Liver (tissue), 9 donors: ENCODE results near the gene OMA1. TPM values are rescaled to one million over a fixed set of nuclear protein-coding genes. Genes with fewer than 3 reads are reported as not detected.

Source experiments
- DNase-seq: peaks from one replicate; pipeline ENCODE4 v3.0.0-alpha.2; 2017; ENCODE audit warnings: low spot score
- H3K27ac ChIP-seq, 2 donors: one replicate each; pipeline ENCODE4 v1.7.0; 2013; ENCODE audit warnings: inconsistent platforms in 2 of 2, low read length in 2 of 2, control low read depth in 1 of 2, low read depth in 1 of 2, mild to moderate bottlenecking in 1 of 2
- H3K27me3 ChIP-seq, 4 donors: one replicate each; pipeline versions ENCODE4 v1.6.1 to v1.7.0; 2013; ENCODE audit warnings: low read length in 3 of 4, inconsistent platforms in 1 of 4, mild to moderate bottlenecking in 1 of 4, moderate library complexity in 1 of 4; ENCODE audit not compliant: control insufficient read depth in 4 of 4, insufficient read depth in 4 of 4
- H3K36me3 ChIP-seq, 4 donors: one replicate each; pipeline versions ENCODE4 v1.6.1 to v1.7.0; 2013; ENCODE audit warnings: low read length in 3 of 4, mild to moderate bottlenecking in 3 of 4, low read depth in 1 of 4, moderate library complexity in 1 of 4; ENCODE audit not compliant: control insufficient read depth in 4 of 4, insufficient read depth in 3 of 4
- H3K4me1 ChIP-seq, 4 donors: one replicate each; pipeline versions ENCODE4 v1.6.1 to v1.7.0; 2013; ENCODE audit warnings: low read length in 3 of 4, mild to moderate bottlenecking in 3 of 4, moderate library complexity in 1 of 4; ENCODE audit not compliant: control insufficient read depth in 4 of 4, insufficient read depth in 4 of 4
- H3K4me3 ChIP-seq, 3 donors: one replicate each; pipeline versions ENCODE4 v1.6.1 to v1.7.0; 2013; ENCODE audit warnings: low read length in 3 of 3, control low read depth in 1 of 3, low read depth in 1 of 3, mild to moderate bottlenecking in 1 of 3
- H3K9ac ChIP-seq, 2 donors: one replicate each; pipeline ENCODE4 v1.7.0; 2013; ENCODE audit warnings: low read length in 2 of 2, mild to moderate bottlenecking in 2 of 2, moderate library complexity in 2 of 2, control low read depth in 1 of 2, low read depth in 1 of 2
- H3K9me3 ChIP-seq, 4 donors: one replicate each; pipeline versions ENCODE4 v1.6.1 to v1.7.0; 2013; ENCODE audit warnings: low read length in 3 of 4; ENCODE audit not compliant: control insufficient read depth in 4 of 4
- EGR1 ChIP-seq, 2 donors: IDR thresholded peaks; 2 replicates each; pipeline ENCODE4 v1.6.1; 2016 to 2018; ENCODE audit warnings: antibody characterized with exemption in 2 of 2, low read depth in 2 of 2
- FOXA1 ChIP-seq: IDR thresholded peaks from 2 replicates; pipeline ENCODE4 v1.6.1; 2016; ENCODE audit warnings: antibody characterized with exemption
- GABPA ChIP-seq, 2 donors: IDR thresholded peaks in 1 of 2; conservative IDR thresholded peaks in 1 of 2; 2 replicates each; pipeline ENCODE4 v1.6.1; 2016; ENCODE audit warnings: antibody characterized with exemption in 2 of 2, mild to moderate bottlenecking in 1 of 2, moderate library complexity in 1 of 2
- HNF4G ChIP-seq: IDR thresholded peaks from 2 replicates; pipeline ENCODE4 v1.6.1; 2016; ENCODE audit warnings: antibody characterized with exemption
- JUND ChIP-seq, 2 donors: IDR thresholded peaks; 2 replicates each; pipeline ENCODE4 v1.6.1; 2016; ENCODE audit warnings: antibody characterized with exemption in 2 of 2
- NR2F2 ChIP-seq: IDR thresholded peaks from 2 replicates; pipeline ENCODE4 v1.6.1; 2016; ENCODE audit warnings: antibody characterized with exemption
- RAD21 ChIP-seq, 2 donors: IDR thresholded peaks; 2 replicates each; pipeline ENCODE4 v1.6.1; 2016; ENCODE audit warnings: antibody characterized with exemption in 2 of 2, mild to moderate bottlenecking in 2 of 2
- RXRA ChIP-seq, 2 donors: IDR thresholded peaks; 2 replicates each; pipeline ENCODE4 v1.6.1; 2017 to 2018; ENCODE audit warnings: antibody characterized with exemption in 2 of 2, mild to moderate bottlenecking in 1 of 2
- TAF1 ChIP-seq: conservative IDR thresholded peaks from 2 replicates; pipeline ENCODE4 v1.6.1; 2016; ENCODE audit warnings: antibody characterized with exemption, mild to moderate bottlenecking
- YY1 ChIP-seq: IDR thresholded peaks from 2 replicates; pipeline ENCODE4 v1.6.1; 2016; ENCODE audit warnings: antibody characterized with exemption, mild to moderate bottlenecking
- WGBS: extraction: QIAGEN DNeasy Blood & Tissue Kit; methylation state at CpG from one replicate; pipeline ENCODE4 v1.1.7; 2013; 5-methylcytosine and 5-hydroxymethylcytosine counted together
- polyA plus RNA-seq, 2 donors: library from polyadenylated mRNA; stranded (reverse) in 1 of 2; unstranded in 1 of 2; fragments of 200-250 nt in 1 of 2; fragments of >200 nt in 1 of 2; fragmentation: Nextera tagmentation in 1 of 2; extraction: Ambion mirVana in 1 of 2; gene quantifications; one replicate each; pipeline versions ENCODE4 v1.2.1 to v1.2.3, GENCODE V29; 2013 to 2015
- total RNA-seq, 2 donors: library from RNA; depleted of rRNA; stranded (reverse); fragments of >200 nt; gene quantifications; one replicate each; pipeline ENCODE4 v1.2.3, GENCODE V29; 2014
- TF ChIP-seq, protein P1 (sequence below): IDR thresholded peaks from 2 replicates; pipeline ENCODE4 v1.6.1; 2016; ENCODE audit warnings: antibody characterized with exemption
- TF ChIP-seq, protein P2 (sequence below): IDR thresholded peaks from 2 replicates; pipeline ENCODE4 v1.6.1; 2016; ENCODE audit warnings: antibody characterized with exemption
- TF ChIP-seq, protein P3 (sequence below): fragments of 150-350 bp; IDR thresholded peaks from 2 replicates; pipeline ENCODE4 v1.5.1; 2017; ENCODE audit warnings: improper control_type of control experiment, low read depth, low read length; ENCODE audit not compliant: missing input control
- donor health status: healthy.
- donor health status: healthy.
- donor health status: healthy.
- donor health status: healthy.
- donor health status: healthy.

Gene OMA1
- total and polyA plus RNA-seq, 4 donors = 9.1 to 31.0 (median 16.1) TPM

DNA sequence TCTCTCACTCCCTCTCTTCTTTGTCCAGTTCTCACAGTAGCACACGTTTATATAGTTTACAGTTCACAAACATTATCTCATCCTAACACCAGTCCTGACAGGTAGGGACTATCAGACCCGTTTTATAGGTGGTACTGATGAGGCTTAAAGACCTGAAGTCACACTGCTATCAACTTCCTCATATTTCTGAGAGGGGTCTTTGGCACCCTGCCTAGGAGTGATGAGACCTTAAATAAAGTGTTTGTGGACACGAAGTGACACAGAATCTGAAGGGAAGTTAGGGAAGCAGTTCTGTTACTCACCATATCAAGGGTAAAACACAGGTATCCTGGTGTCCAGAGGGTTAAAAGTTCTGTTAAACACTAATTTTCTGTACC, 31.1 kb upstream of the OMA1 start:
- H3K9me3 ChIP-seq = no peaks in the 10 kb centered on the region
- 15% methylated on average over 3 of the region's 3 CpGs for WGBS
- H3K36me3 ChIP-seq = no peaks in the 10 kb centered on the region
- DNase-seq = no peak
- no peak overlapping the region for H3K4me3 ChIP-seq
- H3K27me3 ChIP-seq = peaks cover 2 to 16% (median 5%) of the 10 kb centered on the region in 4 donors
- H3K4me1 ChIP-seq = peaks cover 0 to 17% (median 6%) of the 10 kb centered on the region in 4 donors
- no peak overlapping the region for H3K9ac ChIP-seq
- TF ChIP-seq JUND (IDR thresholded peaks at IDR 0.05) = no peak
- no peak for TF ChIP-seq RAD21 (IDR thresholded peaks at IDR 0.05)
- TF ChIP-seq, protein P1, sequence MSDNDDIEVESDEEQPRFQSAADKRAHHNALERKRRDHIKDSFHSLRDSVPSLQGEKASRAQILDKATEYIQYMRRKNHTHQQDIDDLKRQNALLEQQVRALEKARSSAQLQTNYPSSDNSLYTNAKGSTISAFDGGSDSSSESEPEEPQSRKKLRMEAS = no peak
- TF ChIP-seq, protein P2, sequence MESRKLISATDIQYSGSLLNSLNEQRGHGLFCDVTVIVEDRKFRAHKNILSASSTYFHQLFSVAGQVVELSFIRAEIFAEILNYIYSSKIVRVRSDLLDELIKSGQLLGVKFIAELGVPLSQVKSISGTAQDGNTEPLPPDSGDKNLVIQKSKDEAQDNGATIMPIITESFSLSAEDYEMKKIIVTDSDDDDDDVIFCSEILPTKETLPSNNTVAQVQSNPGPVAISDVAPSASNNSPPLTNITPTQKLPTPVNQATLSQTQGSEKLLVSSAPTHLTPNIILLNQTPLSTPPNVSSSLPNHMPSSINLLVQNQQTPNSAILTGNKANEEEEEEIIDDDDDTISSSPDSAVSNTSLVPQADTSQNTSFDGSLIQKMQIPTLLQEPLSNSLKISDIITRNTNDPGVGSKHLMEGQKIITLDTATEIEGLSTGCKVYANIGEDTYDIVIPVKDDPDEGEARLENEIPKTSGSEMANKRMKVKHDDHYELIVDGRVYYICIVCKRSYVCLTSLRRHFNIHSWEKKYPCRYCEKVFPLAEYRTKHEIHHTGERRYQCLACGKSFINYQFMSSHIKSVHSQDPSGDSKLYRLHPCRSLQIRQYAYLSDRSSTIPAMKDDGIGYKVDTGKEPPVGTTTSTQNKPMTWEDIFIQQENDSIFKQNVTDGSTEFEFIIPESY = no peak
- H3K27ac ChIP-seq = peak overlapping the region in 1 of 2 donors; percentile 11

DNA sequence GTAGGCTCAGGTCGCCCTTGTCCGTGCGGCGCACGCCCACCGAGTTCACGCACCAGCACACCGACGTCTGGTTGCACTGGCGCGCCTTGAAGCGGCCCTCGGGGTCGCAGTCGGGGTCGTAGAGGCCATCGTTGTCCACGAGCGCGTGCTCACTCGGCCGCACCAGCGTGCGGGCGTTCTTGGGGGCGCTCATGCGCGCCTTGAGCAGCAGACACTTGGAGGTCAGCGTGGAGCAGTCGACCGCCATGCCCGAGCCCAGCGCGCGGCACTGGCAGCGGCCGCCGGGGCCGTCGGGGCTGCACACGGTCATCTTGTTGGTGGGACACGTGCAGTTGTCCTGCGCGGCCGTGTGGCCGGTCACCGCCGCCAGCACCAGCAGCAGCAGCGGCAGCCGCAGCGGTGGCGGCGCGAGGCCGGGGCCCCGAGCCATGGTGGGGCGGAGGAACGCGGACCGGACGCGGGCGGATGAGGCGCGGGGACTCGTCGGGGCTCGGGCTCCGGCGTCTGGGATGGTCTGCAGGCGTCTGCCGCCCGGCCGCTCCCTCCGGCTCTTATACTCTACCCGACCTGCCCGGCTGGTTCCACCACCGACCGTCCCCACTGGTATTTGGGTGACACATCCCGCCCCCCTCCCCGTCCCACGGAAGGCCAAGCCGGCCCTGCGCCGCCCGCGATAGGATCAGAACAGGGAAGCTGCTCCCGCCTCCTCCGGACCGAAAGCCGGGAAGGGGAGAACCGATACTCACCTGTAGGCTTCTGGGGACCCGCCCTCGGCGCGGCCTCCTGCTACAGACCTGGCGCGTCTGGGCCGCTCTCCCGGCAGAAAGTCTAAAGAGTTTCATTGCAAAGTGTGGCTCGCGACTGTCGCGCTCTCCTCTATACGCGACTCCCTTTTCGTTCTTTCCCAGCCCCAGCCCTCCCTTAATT, 30.5 kb upstream of the OMA1 start, which contains the start of gene TACSTD2:
TSS of gene TACSTD2 (minus strand) at position 526 of the 927 bp plus-strand sequence. CDS start at position 430, 96 bp downstream.
- Histone ChIP-seq H3K4me3 (peak within 1 kb of the TSS in 2 of 3 donors; percentile 21 to 35), H3K27me3 (peaks cover 2 to 16% (median 5%) of the 10 kb centered on the region in 4 donors), H3K9me3 (no peaks in the 10 kb centered on the region), H3K9ac (no peak within 1 kb of the TSS), H3K36me3 (no peaks in the 10 kb centered on the region), H3K27ac (peak within 1 kb of the TSS in 1 of 2 donors; percentile 11), H3K4me1 (peaks cover 0 to 17% (median 6%) of the 10 kb centered on the region in 4 donors)
- no peak for TF ChIP-seq HNF4G
- TF ChIP-seq, protein P3, sequence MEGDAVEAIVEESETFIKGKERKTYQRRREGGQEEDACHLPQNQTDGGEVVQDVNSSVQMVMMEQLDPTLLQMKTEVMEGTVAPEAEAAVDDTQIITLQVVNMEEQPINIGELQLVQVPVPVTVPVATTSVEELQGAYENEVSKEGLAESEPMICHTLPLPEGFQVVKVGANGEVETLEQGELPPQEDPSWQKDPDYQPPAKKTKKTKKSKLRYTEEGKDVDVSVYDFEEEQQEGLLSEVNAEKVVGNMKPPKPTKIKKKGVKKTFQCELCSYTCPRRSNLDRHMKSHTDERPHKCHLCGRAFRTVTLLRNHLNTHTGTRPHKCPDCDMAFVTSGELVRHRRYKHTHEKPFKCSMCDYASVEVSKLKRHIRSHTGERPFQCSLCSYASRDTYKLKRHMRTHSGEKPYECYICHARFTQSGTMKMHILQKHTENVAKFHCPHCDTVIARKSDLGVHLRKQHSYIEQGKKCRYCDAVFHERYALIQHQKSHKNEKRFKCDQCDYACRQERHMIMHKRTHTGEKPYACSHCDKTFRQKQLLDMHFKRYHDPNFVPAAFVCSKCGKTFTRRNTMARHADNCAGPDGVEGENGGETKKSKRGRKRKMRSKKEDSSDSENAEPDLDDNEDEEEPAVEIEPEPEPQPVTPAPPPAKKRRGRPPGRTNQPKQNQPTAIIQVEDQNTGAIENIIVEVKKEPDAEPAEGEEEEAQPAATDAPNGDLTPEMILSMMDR = no peak
- TF ChIP-seq, protein P1 = no peak
- no peak for TF ChIP-seq GABPA (IDR thresholded peaks at IDR 0.05 in 1 of 2, conservative IDR thresholded peaks at IDR 0.05 in 1 of 2)
- TF ChIP-seq EGR1 (IDR thresholded peaks at IDR 0.05; ENCODE audit: low read depth in 2 of 2) = no peak
- TF ChIP-seq FOXA1 = no peak
- TF ChIP-seq TAF1 = no peak
- TF ChIP-seq YY1 = no peak
- no peak for TF ChIP-seq RAD21 (IDR thresholded peaks at IDR 0.05)
- no peak for TF ChIP-seq NR2F2
- no peak for TF ChIP-seq RXRA (IDR thresholded peaks at IDR 0.05)
- TF ChIP-seq JUND (IDR thresholded peaks at IDR 0.05) = no peak
- TF ChIP-seq, protein P2 = no peak
- 9% methylated on average over 107 of the region's 107 CpGs for WGBS
- DNase-seq = no peak
